ENCODE measurements around the gene HRH4.
A peak's percentile ranks its signal among the peaks of the same experiment; 100 is the strongest.

Gene HRH4

GRCh38 chr18:24436939-24437338 is 23.5 kb upstream of the HRH4 start:
- no peaks in the 10 kb centered on the region for H3K27me3 ChIP-seq (ENCODE audit: low read depth, low read length)
- no peak overlapping the region for H3K9ac ChIP-seq (ENCODE audit: low read length)
- H4K20me1 ChIP-seq (ENCODE audit: insufficient read depth, low read length): no peaks in the 10 kb centered on the region
- H3K4me1 ChIP-seq (ENCODE audit: low read length): no peaks in the 10 kb centered on the region
- H3K36me3 ChIP-seq (replicated peaks; ENCODE audit: low read depth, low read length): peaks cover 32% of the 10 kb centered on the region
- no peak overlapping the region for H3K4me2 ChIP-seq (ENCODE audit: low read length)
- no peak overlapping the region for H3K4me3 ChIP-seq (ENCODE audit: low read length)
- TF ChIP-seq, protein P1, sequence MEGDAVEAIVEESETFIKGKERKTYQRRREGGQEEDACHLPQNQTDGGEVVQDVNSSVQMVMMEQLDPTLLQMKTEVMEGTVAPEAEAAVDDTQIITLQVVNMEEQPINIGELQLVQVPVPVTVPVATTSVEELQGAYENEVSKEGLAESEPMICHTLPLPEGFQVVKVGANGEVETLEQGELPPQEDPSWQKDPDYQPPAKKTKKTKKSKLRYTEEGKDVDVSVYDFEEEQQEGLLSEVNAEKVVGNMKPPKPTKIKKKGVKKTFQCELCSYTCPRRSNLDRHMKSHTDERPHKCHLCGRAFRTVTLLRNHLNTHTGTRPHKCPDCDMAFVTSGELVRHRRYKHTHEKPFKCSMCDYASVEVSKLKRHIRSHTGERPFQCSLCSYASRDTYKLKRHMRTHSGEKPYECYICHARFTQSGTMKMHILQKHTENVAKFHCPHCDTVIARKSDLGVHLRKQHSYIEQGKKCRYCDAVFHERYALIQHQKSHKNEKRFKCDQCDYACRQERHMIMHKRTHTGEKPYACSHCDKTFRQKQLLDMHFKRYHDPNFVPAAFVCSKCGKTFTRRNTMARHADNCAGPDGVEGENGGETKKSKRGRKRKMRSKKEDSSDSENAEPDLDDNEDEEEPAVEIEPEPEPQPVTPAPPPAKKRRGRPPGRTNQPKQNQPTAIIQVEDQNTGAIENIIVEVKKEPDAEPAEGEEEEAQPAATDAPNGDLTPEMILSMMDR (IDR thresholded peaks at IDR 0.05; ENCODE audit: low read depth, low read length): no peak
- TF ChIP-seq EZH2phosphoT487 (IDR thresholded peaks at IDR 0.05; ENCODE audit: low read depth): no peak
- no peaks in the 10 kb centered on the region for H3K79me2 ChIP-seq (ENCODE audit: low read length)
- no peak overlapping the region for H3K27ac ChIP-seq (ENCODE audit: low read length)
- no peak overlapping the region for H2AFZ ChIP-seq (ENCODE audit: low read depth, low read length)
- no peaks in the 10 kb centered on the region for H3K9me3 ChIP-seq (ENCODE audit: insufficient read depth, low read length)

- Histone ChIP-seq H3K4me2 (ENCODE audit: low read length) (peak overlapping the region; percentile 44), H4K20me1 (ENCODE audit: insufficient read depth, low read length) (peaks cover 3% of the 10 kb centered on the region; the same call in 1 of the 2 replicates), H3K4me1 (ENCODE audit: low read length) (peaks cover 45% of the 10 kb centered on the region), H3K4me3 (ENCODE audit: low read length) (no peak overlapping the region), H3K36me3 (replicated peaks; ENCODE audit: low read depth, low read length) (peaks cover 48% of the 10 kb centered on the region), H3K79me2 (ENCODE audit: low read length) (no peaks in the 10 kb centered on the region), H2AFZ (ENCODE audit: low read depth, low read length) (no peak overlapping the region), H3K9ac (ENCODE audit: low read length) (no peak overlapping the region), H3K27ac (ENCODE audit: low read length) (no peak overlapping the region), H3K9me3 (ENCODE audit: insufficient read depth, low read length) (no peaks in the 10 kb centered on the region), H3K27me3 (ENCODE audit: low read depth, low read length) (no peaks in the 10 kb centered on the region)
- TF ChIP-seq, protein P1 (IDR thresholded peaks at IDR 0.05; ENCODE audit: low read depth, low read length): no peak
- no peak for TF ChIP-seq EZH2phosphoT487 (IDR thresholded peaks at IDR 0.05; ENCODE audit: low read depth)
Observed at GRCh38 chr18:24443870-24444269, 16.6 kb upstream of the HRH4 start.

- TF ChIP-seq, protein P1 (IDR thresholded peaks at IDR 0.05; ENCODE audit: low read depth, low read length): no peak
- no peak for TF ChIP-seq EZH2phosphoT487 (IDR thresholded peaks at IDR 0.05; ENCODE audit: low read depth)
- peaks cover 3% of the 10 kb centered on the region; the same call in 1 of the 2 replicates for H4K20me1 ChIP-seq (ENCODE audit: insufficient read depth, low read length)
- peak overlapping the region; percentile 70 for H3K4me2 ChIP-seq (ENCODE audit: low read length)
- no peak overlapping the region for H2AFZ ChIP-seq (ENCODE audit: low read depth, low read length)
- H3K4me3 ChIP-seq (ENCODE audit: low read length): peak overlapping the region; percentile 39; the same call in 1 of the 2 replicates
- peaks cover 50% of the 10 kb centered on the region for H3K36me3 ChIP-seq (replicated peaks; ENCODE audit: low read depth, low read length)
- peaks cover 45% of the 10 kb centered on the region for H3K4me1 ChIP-seq (ENCODE audit: low read length)
- H3K27me3 ChIP-seq (ENCODE audit: low read depth, low read length): no peaks in the 10 kb centered on the region
- H3K79me2 ChIP-seq (ENCODE audit: low read length): no peaks in the 10 kb centered on the region
- H3K9ac ChIP-seq (ENCODE audit: low read length): no peak overlapping the region
- peak overlapping the region; percentile 61 for H3K27ac ChIP-seq (ENCODE audit: low read length)
- H3K9me3 ChIP-seq (ENCODE audit: insufficient read depth, low read length): no peaks in the 10 kb centered on the region
Observed at GRCh38 chr18:24446453-24446852, 14.0 kb upstream of the HRH4 start.

DNA sequence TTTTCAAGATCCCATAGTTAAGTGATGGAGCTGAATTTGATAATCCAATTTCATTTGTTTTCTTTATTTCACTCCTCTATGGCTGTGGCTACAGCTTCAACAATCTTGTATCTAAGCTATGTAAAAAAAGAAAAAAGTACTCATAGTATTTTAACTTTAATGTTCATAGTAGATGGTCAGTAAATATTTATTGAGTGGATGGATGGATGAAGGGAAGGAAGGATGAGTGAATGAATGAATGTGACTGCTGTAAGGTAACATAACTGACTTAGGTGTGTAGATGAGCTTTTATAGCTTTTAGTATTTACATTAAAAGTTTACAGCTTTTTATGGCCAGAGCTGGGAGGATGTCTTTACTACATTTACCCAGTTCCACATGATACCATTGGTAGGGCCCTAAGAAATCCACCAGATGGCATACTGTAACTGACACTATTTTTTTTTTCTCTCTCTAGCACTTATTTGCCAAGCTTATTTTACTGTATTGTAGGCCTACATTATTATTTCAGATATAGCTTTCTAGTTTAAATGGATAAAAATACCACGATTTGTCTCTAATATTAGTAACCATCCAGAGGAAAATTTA is 13.4 kb upstream of the HRH4 start:
- peak overlapping the region; percentile 61 for H3K27ac ChIP-seq (ENCODE audit: low read length)
- H3K4me3 ChIP-seq (ENCODE audit: low read length): peak overlapping the region; percentile 6; the same call in 1 of the 2 replicates
- peaks cover 45% of the 10 kb centered on the region for H3K4me1 ChIP-seq (ENCODE audit: low read length)
- H3K79me2 ChIP-seq (ENCODE audit: low read length): no peaks in the 10 kb centered on the region
- peak overlapping the region; percentile 70 for H3K4me2 ChIP-seq (ENCODE audit: low read length)
- no peaks in the 10 kb centered on the region for H3K27me3 ChIP-seq (ENCODE audit: low read depth, low read length)
- H3K36me3 ChIP-seq (replicated peaks; ENCODE audit: low read depth, low read length): peaks cover 46% of the 10 kb centered on the region
- no peaks in the 10 kb centered on the region for H3K9me3 ChIP-seq (ENCODE audit: insufficient read depth, low read length)
- H2AFZ ChIP-seq (ENCODE audit: low read depth, low read length): no peak overlapping the region
- TF ChIP-seq, protein P1 (IDR thresholded peaks at IDR 0.05; ENCODE audit: low read depth, low read length): peak; percentile 51
- no peak for TF ChIP-seq EZH2phosphoT487 (IDR thresholded peaks at IDR 0.05; ENCODE audit: low read depth)
- no peak overlapping the region for H3K9ac ChIP-seq (ENCODE audit: low read length)
- peaks cover 3% of the 10 kb centered on the region; the same call in 1 of the 2 replicates for H4K20me1 ChIP-seq (ENCODE audit: insufficient read depth, low read length)

All from OCI-LY3 (cell line).